Activated naive CD4-positive, alpha-beta T cell treated with anti-CD3 and anti-CD28 coated beads, Interleukin-2, amount 50 U/mL, for 24 hours (primary cell): Measurements from ENCODE around the gene SULT6B1.

Source experiments
- H3K27ac Mint-ChIP-seq: one replicate; pipeline ENCODE4 v1.8.0; 2021; ENCODE audit warnings: mild to moderate bottlenecking, mixed read lengths
- H3K27me3 Mint-ChIP-seq: one replicate; pipeline ENCODE4 v1.8.0; 2021; ENCODE audit warnings: mixed read lengths
- H3K36me3 Mint-ChIP-seq: one replicate; pipeline ENCODE4 v1.8.0; 2021; ENCODE audit warnings: mixed read lengths
- H3K4me1 Mint-ChIP-seq: one replicate; pipeline ENCODE4 v1.8.0; 2021; ENCODE audit warnings: mixed read lengths
- H3K4me3 Mint-ChIP-seq: one replicate; pipeline ENCODE4 v1.8.0; 2021; ENCODE audit warnings: mild to moderate bottlenecking, mixed read lengths
- H3K9me3 Mint-ChIP-seq: one replicate; pipeline ENCODE4 v1.8.0; 2021; ENCODE audit warnings: mixed read lengths

The SULT6B1 gene

GRCh38 chr2:37142546-37142945 lies 45.9 kb downstream of the SULT6B1 start:
- Mint-ChIP-seq H3K36me3 (peaks cover 19% of the 10 kb centered on the region), H3K4me1 (peaks cover 4% of the 10 kb centered on the region), H3K27ac (no peak overlapping the region), H3K27me3 (no peaks in the 10 kb centered on the region), H3K4me3 (no peak overlapping the region), H3K9me3 (no peaks in the 10 kb centered on the region)

- Mint-ChIP-seq H3K4me3 (no peak overlapping the region), H3K36me3 (peaks cover 33% of the 10 kb centered on the region), H3K27me3 (no peaks in the 10 kb centered on the region), H3K9me3 (no peaks in the 10 kb centered on the region), H3K27ac (no peak overlapping the region), H3K4me1 (peaks cover 4% of the 10 kb centered on the region)
Observed at GRCh38 chr2:37132914-37133313, 55.6 kb downstream of the SULT6B1 start.

DNA sequence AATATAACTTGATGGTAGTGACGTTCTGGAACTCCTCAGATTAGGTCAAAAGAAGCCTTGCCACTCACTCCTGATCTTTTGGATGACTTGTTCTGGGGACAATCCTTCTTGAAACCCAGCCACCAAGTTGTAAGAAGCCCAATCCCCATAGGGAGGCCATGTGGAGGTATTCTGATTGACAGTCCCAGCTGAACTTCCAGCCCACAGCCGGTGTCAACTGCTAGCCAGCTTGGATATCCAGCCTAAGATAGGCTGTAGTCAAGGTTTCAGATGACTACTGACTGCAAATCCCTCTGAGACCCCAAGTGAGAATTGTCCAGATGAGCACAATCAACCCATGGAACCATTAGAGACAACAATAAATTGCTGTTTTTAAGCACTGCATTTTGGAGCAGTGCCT lies 63.1 kb downstream of the SULT6B1 start:
- Mint-ChIP-seq H3K4me1 (no peaks in the 10 kb centered on the region), H3K27ac (no peak overlapping the region), H3K36me3 (peaks cover 24% of the 10 kb centered on the region), H3K27me3 (no peaks in the 10 kb centered on the region), H3K4me3 (no peak overlapping the region), H3K9me3 (no peaks in the 10 kb centered on the region)

DNA sequence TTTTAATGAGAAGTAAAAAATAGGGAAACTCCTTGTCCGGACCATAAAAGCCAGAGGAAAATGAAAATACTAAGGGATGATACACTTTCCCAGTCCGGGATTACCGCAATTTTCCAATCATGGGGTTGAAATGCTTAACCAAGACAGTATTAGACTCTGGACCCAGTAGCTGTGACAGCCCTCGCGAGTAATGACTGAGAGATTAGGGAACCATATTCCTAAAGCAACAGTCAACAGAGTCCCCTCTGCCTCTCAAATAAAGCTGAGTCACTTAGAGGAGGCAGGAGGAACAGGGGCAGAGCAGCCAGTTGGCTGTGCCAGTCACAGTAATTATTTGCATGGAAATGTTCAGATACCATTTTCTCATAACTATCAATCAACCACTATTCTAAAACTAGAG lies 69.3 kb downstream of the SULT6B1 start:
- no peaks in the 10 kb centered on the region for H3K9me3 Mint-ChIP-seq
- H3K4me1 Mint-ChIP-seq, result no peaks in the 10 kb centered on the region
- H3K27ac Mint-ChIP-seq, result peak overlapping the region; percentile 56
- H3K4me3 Mint-ChIP-seq, result no peak overlapping the region
- no peaks in the 10 kb centered on the region for H3K27me3 Mint-ChIP-seq
- peaks cover 11% of the 10 kb centered on the region for H3K36me3 Mint-ChIP-seq
